HG02973 (cell line): ENCODE measurements around the gene CMTM1.
A peak's percentile ranks its signal among the peaks of the same experiment; 100 is the strongest.
"Not testable (repeated sequence)": the region's sequence is repeated elsewhere in the genome, so short reads cannot be mapped to it uniquely, and the experiment has no call there.

Source experiments
- ATAC-seq: cut with Tn5 transposase; IDR thresholded peaks from one replicate; pipeline ENCODE4 v1.9.1; 2021; ENCODE audit warnings: moderate library complexity; ENCODE audit not compliant: unreplicated experiment

The CMTM1 gene

DNA sequence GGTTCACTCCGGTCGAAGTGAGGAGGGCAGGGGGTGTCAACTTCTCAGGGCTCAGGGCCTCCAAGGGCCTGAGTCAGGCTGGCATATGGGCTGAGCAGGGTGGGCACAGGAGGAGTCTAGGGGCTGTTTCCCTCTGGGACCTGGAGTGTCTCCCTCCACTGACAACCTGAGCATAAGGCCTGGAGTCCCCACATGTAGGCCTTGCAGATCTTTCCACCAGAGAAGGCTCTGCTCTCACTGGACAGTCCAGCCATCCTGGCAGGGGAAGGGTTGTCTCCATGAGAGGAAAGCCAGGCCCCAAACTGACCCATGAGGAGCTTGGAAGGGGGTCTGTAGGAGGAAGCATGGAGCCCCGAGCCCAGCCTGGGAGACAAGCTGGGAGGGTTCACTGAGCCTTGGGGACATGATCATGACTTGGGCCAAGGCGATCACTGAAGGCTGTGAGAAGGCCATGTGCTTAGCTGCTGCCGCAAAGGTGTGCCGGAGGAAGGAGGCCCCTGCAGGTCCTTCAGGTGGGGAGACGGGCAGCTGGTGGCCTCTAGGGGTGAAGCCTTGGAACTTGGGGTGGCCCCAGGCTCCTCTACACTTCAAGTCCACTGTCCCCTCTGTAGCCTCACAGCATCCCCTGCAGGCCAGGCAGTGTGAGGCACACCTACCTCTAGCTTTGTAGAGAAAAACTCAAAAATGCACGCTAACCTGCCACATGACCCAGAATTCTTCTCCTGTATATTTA is 22.9 kb downstream of the CMTM1 start:
- ATAC-seq = no peak

DNA sequence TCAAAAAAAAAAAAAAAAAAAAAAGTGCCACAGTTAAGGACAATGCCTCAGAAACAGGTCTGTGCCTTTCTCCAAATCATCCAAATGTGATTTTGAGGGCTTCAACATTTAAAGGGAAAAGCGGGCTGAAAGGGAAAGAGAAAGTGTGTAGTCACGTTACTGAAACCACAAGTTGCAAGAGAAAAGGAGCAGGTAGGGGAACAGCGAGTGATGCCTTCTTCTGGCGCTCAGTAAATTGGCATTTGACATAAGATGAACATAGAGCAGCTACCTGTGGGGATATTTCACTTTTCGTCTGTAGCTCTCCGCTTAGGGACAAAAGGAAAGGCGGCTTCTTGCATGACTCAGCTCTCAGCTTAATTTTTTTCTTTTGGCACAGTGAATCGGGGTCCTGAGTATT is 24.1 kb downstream of the CMTM1 start:
- ATAC-seq = no peak

DNA sequence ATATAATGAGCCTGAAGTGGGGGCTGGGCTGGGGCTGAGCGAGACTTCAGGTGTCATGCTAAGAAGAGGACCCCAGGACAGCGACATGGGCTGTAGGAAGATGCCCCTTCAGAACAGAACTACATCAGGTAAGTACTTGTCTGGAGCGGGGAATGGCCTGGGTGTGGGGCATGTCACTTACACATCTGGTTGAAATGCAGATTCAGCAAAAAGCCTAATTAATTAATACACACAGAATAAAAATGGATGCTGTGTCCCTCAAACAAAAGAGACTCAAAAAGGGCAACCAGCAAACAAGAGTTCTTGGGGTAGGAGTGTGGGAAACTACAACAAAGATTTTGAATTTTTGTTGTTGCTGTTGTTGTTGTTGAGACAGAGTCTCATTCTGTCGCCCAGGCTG is 24.8 kb downstream of the CMTM1 start:
- ATAC-seq = no peak

DNA sequence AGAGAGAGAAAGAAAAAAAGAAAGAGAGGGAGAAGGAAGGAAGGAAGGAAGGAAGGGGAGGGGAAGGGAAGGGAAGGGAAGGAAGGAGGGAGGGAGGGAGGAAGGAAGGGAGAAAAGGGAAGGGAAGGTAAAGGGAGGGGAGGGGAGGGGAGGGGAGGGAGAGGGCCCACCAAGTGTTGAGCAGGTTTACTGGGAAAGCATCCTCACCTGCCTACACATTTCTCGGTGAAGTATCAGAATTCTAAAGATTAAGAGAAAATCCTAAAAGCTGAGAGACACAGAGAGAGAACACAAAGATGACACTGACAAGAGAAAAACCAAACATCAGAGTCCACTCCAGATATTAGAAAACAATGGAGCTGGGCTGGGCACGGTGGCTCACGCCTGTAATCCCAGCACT is 26.0 kb downstream of the CMTM1 start:
- no peak for ATAC-seq

DNA sequence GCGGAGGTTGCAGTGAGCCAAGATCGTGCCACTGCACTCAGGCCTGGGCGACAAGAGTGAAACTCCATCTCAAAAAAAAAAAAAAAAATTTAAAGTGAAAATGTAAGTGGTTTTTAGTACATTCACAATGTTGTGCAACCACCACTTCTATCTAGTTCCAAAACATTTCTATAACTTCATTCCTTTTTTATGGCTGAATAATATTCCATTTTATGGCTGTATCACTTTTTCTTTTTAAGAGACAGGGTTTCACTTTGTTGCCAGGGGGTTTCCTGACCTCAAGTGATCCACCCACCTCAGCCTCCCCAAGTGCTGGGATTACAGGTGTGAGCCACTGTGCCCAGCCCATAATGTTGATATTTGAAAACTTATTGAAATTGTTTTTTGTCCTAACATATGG is 26.6 kb downstream of the CMTM1 start:
- no peak for ATAC-seq

DNA sequence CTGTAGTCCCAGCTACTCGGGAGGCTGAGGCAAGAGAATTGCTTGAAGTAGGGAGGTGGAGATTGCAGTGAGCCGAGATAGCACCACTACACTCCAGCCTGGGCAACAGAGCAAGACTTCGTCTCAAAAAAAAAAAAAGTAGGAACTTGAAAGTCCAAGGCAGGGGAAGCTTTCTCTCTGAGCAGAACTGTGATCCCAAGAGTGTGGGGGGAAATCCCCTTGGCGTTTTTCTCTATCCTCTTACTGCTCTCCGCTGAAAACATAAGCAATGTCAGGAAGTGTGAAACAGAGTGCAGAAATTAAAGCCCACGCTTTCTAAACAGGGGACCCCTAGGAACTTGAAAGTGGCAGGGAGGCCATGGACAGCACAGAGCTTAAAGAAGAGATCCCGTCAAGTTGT is 28.5 kb downstream of the CMTM1 start:
- ATAC-seq = no peak

DNA sequence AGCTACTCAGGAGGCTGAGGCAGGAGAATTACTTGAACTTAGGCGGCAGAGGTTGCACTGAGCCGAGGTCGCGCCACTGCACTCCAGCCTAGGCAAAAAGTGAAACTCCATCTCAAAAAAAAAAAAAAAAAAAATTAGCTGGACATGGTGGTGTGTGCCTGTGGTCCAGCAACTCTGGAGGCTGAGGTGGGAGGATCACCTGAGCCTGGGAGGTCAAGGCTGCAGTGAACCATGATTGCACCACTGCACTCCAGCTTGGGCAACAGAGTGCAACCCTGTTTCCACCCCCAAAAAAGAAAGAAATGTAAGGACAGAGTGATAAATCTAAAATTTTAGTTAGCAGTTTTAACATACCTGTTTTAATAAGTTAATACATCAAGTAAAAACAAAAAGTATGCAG is 30.3 kb downstream of the CMTM1 start:
- not testable (repeated sequence) for ATAC-seq

DNA sequence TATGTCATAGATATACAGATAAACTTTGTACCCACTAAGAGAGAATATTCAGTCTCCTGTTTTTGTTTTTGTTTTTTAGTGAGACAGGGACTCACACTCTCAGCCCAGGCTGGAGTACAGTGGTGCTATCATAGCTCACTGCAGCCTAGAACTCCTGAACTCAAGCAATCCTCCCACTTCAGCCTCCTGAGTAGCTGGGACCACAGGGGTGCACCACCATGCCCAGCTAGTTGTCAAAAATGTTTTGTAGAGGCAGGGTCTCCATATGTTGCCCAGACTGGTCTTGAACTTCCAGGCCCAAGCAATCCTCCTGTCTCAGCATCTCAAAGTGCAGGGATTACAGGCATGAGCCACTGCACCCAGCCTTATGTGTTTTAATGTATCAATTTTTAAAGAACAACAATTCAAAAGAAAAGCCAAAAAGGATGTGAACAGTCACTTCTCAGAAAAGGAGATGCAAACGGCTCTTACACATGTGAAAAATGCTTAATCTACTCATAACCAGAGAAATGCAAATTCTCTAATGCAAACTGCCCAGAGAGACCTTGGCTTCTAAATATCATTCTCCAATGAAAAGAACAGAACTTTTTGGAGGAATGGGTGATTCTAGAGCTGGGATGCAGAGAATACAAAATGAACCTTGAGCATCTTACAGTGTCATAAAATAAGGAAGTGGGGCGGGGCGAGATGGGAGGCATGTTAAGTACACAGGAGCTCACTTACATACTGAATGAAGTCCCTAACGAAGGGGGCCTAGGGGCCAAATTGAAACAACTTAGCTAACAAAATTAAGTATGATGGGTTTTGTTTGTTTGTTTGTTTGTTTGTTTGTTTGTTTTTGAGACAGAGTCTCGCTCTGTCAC is 31.0 kb downstream of the CMTM1 start:
- no peak for ATAC-seq

DNA sequence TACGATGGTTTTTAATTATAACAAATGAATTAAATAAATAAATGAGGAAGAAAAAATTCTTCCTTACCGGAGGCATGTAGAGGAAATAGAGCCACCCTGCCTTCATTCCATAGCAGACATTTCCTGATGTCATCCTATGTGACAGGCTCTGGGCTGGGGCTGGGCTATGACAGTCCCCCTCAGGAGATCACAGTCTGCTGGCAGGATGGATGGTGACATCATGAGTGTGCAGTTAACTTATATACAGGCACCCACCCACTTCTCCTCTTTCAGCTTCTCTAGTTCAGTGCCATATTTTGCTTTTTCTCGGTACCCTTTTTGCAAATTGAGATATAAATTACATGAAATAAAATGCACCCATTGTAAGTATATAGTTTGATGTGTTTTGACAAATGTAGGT is 31.9 kb downstream of the CMTM1 start:
- no peak for ATAC-seq

DNA sequence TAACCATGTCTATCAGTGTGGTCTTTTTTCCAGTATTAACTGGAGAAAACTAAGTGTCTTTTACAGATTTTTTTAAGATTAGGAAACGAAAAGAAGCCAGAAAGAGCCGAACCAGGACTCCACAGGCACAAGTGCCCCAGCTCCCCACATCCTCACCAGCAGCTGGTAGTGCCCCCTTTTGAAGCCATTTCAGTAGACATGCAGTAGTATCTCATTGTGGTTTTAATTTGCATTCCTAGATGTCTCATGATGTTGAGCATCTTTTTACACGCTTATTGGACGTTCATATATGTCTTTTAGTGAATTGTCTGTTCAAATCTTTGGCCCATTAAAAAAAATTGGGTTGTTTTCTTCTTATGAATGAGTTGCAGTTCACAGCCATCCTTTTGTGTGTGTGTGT is 33.5 kb downstream of the CMTM1 start:
- ATAC-seq = no peak

DNA sequence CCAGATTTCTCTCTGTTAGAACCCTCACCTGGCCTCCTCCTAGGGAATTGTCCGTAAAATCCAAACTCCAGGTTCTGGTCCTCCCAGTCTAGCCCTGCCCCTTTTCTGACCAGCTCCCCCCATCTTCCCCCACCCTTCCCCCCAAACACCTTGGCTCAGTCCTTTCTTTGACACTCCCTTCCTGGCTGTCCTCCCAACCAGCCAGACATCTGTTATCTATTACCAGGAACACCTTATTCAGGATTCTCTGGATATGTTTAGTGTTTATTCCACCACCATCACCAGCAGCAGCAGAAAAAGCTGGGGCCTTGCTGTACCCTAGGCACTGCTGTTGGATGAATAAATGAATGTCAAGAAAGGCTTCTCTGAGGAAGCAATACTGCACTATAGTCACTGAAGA is 34.2 kb downstream of the CMTM1 start:
- ATAC-seq = no peak

DNA sequence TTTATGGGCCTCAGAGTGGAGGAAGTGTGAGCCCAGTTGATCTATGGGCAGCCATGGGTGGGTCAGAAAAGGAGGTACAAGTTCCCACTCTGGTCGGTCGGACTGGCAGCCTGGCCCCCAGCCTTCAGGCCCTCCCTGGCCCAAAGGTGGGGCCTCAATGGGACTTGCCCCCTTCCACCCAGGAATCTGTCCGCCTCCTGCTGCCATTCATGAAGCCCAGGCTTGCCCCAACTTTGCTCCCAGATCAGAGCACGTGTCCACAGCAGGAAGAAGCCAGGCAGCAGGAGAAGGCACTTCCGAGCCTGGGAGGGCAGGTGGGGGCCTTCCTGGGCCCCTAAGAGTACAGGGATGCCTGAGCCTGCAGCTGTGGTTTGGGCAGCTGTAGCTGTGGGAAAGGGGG is 35.2 kb downstream of the CMTM1 start:
- ATAC-seq = no peak

DNA sequence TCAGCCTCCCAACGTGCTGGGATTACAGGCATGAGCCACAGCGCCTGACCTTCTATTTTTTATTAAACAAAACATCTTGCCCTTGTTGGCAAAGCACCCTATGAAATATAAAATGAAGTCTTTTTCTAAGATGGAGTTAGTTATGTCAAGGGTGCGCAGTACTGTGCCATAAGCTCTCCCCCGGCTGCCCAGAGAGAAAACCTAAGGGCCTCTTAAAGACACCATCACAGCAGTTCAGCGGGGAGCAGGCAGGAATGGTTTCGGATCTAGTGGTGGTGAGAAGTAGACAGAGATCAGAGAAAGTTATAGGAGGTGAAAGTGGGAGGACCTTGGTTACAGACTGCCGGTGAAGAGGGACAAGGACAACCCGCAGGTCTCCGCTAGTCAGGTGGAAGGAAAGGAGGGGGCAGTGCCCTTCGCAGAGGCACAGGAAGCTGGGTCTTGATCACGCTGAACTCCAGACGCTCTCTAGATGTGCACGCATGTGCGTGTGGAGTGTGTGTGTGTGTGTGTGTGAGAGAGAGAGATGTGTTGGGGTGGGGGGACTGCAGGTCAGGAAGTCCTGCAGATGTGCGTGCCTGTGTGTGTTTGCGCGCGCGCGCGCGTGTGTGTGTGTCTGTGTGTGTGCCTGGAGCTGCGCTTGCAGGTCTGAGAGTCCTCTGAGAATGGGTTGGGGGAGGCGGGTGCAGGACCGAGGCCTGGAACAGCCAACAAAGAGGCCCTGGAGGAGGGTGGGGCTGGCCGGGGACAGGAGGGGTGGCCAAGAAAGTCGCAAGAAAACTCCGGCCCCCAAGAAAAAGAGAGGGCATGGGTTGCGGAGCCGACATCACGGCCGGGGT is 37.5 kb downstream of the CMTM1 start:
- ATAC-seq = no peak

DNA sequence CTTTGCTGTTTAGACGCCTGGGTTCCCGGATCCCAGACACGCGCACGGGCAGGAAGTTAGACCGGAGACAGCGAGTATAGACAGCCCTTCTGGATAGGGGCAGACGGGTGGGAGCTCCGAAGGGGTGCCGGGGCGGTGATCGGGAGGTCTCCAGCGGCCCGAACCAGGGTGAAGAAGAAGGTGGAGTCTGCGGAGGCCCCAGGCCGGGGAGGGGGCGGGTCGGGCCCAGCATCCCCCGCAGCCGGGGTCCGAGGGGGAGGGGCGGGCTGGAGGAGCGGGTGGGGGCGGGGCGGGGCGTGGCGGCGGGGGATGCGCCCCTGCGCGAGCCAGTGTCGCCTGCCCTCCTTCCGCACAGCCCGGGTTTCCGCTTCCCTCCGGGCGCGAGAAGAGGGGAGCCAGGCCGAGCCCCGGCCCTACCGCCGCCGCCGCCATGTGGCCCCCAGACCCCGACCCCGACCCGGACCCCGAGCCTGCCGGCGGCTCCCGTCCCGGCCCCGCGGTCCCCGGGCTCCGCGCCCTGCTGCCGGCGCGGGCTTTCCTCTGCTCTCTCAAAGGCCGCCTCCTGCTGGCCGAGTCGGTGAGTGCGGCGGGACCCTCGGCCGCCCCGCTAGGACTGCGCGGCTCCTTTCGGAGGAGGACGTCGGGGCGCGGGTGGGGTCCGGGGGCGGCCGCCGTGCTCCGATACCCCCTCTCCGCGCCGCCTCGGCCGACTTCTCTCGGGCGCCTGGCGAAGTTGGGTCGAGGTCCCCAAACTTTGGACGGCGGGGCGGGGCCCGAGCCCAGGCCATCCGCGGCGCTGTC is 38.3 kb downstream of the CMTM1 start, which contains the start of gene CMTM3:
TSS of gene CMTM3 (plus strand) at position 329 of the 801 bp plus-strand sequence. CDS start at position 431, 102 bp downstream.
- peak; percentile 47 for ATAC-seq

DNA sequence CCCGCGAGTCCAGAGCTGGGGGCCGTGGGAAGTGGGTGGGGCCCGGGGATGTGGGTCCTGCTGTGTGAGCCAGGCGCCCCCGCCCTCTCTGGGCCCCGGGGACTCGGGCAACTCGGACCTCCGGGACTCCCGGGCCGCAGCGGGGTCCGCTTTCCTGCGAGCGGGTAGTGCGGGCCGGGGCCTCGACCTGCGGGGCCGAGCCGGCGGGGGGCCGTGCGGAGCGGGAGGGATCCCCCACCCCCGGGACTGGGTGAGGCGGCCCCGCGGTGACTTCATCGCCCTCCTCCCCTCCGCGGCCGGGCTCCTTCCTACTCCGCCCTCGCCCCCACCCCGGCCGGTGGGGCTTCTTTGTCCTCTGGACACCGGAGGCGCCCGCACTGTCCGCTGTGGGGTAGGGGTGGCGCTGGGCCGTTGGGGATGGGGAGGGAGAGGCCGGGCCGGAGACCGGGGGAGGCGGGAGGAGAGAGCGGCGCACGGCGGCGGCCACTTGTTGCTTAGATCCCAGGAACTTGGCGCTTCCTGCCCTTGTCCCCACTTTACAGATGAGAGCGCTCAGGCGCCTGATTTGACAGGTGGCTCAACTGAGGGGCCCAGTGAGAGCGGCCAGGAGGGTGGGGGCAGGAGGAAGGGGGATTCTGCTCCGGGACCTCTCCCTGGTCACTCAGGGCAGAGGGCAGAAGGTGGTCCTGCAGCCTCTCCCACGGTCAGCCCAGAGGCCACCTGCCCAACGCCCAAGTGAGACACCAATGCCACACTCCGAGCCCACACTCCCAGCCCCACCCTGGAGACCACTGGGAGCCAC is 39.1 kb downstream of the CMTM1 start:
- no peak for ATAC-seq

DNA sequence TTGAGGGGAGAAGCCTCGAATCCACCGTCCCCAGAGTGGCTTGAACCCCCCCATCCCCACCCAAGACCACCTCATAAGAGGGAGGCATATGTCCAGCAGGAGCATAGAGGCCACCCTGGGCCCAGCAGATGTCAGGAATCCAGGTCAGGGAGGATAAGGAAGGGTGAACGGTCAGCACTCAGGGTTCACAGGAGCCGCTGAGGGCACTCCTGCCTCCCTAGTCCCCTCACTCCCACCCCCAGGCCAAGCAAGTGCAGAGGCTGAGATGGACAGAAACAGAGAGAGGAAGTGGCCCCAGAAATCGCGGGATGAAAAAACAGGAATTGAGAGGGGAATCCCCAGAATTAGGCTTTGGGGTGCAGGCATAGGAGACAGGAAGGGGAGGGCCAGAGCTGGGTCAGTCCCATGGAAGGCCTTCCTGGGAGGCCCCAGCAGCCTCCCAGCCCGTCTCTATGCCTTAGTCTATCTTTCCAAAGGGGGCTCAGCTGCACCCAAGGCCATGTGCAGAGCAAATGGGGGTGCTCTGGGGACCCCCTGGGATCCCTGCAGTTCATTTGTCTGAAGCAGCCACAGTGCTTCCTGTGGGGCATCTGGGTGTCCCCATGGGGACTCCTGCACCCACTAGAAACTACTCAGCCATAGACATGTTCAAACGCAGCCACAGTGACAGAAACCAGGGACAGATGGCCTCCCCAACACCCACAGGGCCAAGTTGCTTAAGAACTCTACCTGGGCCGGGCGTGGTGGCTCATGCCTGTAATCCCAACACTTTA is 39.9 kb downstream of the CMTM1 start:
- no peak for ATAC-seq

DNA sequence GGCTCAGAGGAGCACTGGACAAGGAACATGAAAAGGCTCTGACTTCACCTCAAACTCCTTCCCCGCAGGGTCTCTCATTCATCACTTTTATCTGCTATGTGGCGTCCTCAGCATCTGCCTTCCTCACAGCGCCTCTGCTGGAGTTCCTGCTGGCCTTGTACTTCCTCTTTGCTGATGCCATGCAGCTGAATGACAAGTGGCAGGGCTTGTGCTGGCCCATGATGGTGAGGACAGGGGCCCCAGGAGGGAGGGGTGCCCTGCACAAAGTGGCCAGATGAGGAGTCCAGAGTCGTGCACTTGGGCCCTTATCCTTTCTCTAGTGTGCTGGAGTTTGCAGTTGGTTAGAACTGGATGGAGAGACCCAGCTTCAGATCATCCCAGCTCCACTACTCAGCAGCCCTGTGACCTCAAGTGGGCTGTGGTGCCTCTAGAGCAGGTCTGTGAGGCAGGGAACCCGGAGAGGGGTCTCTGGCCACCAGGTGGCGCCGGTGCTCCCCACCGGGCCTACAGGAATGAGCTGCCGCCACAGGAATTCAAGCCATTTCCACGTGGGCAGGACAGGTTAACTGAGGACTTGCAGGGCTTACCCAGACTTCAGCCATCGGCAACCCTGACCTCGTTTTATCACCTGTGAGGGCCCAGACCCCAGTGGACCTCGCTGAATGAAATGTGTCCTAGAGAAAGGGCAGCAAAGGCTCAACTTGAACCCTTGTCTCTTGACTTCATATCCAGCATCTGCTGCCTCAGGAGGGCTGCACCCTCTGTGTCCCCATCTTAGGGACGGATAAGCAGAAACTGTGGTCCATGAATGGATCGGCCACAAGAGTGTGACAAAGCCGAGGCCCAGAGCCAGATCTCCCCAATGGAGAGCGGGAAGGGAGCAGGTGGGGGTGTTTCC is 42.3 kb downstream of the CMTM1 start:
- peak; percentile 47 for ATAC-seq

DNA sequence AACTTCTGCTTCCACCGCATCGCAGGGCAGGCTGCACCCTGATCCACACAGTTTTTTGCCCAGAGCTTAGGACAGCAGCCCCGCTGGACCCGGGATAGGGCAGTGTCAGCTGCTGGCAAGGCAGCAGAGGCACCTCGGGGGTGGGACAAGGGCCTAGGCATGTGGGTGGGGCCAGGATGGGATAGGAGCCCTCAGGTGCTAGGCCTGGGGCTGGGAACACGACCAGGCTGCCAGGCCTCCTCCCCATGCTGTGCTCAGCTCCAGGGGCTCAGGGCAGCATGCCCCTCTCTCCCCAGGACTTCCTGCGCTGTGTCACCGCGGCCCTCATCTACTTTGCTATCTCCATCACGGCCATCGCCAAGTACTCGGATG is 42.9 kb downstream of the CMTM1 start:
- ATAC-seq = no peak
